ENCODE data around the gene MAGOH.

The MAGOH gene

DNA sequence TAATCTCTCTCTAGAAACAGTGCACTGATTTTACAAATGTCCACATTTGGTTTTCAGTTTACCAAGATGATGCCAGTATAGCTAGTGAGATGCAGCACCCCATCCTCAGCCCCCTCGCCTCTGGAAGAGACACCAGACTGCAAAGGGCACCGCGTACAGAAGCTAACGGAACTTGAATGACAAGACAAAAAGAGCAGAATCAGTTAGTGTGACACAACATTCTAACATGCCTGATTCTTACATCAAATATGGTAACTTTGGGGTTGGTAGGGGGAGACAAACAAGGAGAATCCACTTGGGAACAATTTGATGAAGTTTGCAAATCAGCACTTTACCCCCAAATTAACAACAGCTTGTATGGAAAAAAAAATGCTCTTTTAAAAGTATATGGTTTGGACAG is 4.1 kb upstream of the MAGOH start:
- TF ChIP-seq, protein P1, sequence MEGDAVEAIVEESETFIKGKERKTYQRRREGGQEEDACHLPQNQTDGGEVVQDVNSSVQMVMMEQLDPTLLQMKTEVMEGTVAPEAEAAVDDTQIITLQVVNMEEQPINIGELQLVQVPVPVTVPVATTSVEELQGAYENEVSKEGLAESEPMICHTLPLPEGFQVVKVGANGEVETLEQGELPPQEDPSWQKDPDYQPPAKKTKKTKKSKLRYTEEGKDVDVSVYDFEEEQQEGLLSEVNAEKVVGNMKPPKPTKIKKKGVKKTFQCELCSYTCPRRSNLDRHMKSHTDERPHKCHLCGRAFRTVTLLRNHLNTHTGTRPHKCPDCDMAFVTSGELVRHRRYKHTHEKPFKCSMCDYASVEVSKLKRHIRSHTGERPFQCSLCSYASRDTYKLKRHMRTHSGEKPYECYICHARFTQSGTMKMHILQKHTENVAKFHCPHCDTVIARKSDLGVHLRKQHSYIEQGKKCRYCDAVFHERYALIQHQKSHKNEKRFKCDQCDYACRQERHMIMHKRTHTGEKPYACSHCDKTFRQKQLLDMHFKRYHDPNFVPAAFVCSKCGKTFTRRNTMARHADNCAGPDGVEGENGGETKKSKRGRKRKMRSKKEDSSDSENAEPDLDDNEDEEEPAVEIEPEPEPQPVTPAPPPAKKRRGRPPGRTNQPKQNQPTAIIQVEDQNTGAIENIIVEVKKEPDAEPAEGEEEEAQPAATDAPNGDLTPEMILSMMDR (IDR thresholded peaks at IDR 0.05): no peak

DNA sequence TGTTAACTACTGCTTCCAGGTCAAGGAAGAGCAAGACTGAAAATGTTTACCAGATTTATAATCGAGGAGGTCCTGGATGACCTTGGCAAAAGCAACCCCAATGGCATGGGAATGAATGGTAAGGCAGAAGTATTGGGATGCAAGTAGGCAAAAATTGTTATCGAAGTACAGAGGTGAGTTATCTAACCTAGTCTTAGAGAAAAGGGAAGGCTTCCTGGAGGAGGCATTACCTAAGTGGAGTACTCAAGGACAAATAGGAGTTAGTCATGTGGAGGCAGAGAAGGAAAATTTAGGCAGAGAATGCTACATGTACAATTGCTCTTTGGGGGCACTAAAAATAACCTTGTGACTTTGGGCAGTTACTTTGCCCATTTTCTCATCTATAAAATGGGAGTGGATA is 3.5 kb upstream of the MAGOH start:
- TF ChIP-seq, protein P1 (IDR thresholded peaks at IDR 0.05): no peak

DNA sequence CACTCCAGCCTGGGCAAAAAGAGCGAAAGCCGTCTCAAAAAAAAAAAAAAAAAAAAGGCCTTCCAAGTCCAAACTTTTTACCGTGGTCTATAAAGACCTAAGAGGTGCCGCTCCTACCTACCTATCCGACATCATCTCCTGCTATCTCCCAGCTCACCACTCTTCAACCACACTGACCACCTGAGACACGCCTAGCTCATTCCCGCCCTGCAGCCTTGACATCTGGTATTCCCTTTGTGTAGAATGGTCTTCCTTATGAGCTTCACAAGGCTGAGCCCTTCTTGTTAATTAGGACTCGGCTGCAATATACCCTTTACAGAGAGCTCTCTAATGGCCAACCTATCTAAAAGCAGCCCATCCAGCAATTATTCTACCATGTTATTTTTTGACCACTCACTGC is 680 bp downstream of the MAGOH start:
- TF ChIP-seq, protein P1 (IDR thresholded peaks at IDR 0.05): no peak

DNA sequence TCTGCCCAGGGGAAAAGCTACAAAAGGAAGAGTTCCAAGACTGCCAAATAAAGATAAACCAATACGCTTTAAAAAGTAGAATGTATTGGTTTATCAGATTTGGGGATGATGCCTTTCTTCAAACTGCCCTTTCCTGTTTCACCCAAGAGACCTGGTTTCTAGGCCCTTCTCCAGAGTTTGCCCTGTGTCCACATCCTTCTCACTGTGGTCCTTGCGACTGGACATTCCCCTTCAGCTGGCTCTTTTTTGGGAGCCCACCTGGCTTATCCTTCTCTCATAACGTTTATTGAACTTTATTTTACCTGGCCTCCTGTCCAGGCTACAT is 17.4 kb downstream of the MAGOH start:
- TF ChIP-seq, protein P1 (IDR thresholded peaks at IDR 0.05): no peak

DNA sequence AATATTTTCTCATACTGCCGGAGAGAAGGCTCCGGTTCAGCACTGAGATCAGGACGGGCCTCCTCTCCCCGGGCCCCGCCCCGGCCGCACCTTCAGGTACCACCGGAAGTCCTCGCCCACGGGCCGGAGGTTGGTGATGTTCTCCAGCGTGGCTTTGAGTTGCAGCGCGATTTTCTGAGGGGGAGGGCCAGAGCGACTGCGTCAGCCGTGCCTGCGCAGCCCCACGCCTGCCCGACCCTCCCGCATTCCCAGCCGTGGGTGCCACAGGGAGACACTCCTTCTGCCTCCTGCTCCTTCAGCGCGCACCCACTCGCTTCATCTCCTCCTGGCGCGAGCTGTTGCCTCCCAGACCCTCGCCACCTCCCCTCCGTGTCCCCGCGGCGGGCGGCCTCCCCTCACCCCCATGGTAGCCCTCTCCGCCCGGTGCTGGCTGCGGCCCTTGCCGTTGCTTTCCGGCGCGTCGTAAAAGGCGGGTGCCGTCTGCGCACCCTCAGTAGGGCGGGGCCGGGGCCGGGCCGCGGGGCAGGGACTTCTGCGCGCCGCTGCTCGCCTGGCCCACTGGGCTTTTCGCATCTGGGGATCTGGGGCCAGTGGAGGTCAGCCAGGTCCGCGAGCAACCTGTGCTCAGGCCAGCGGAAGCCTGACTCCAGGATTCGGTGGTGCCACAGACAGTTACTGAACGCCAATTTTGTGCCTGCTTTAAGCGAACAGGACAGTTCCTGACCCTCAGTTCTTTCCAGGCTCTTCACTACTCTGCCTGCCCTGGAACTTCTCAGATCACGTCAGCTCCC is 18.0 kb downstream of the MAGOH start, which contains the start of gene CZIB:
TSS of gene CZIB (minus strand) at position 464 of the 791 bp plus-strand sequence. CDS start at position 405, 59 bp downstream.
- TF ChIP-seq, protein P1 (IDR thresholded peaks at IDR 0.05): no peak

DNA sequence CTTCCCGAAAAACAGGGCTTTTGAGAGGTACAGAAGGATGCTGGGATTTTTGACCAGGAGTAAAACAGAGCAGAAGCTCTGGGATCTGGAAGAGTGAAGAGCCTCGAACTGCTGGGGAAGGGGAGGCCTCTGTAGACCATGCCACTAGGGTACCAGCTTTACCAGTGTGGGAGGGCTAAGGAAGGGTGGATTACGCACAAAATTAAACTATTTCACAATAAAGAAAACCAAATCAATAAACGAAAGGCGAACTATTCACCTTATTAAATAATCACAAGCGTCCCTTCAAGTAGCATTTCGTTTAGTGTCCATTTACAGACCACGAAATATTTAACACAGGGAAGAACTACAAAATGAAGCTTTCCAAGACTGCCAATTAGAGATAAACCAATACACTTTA is 18.6 kb downstream of the MAGOH start:
- TF ChIP-seq, protein P1 (IDR thresholded peaks at IDR 0.05): no peak

DNA sequence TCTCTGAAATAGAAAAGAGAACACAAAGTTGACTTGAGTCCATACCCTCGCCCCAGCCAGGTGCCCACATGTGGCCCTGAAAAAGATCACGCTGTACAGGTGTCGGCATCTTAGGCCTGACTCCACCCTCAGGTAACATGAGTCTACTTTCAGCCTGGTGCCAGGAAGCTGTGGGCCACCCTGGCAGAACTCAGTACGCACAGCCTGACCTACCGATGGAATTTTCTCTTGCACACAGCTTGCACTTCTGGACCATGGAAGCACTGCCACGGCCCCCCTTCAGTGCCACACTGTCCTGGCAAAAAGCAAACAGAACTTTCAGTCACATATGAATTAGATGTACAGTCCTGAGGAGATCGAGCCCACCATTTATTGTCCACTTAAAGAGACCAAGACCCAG is 20.1 kb downstream of the MAGOH start:
- TF ChIP-seq, protein P1 (IDR thresholded peaks at IDR 0.05): no peak
